GM12874 (cell line): ENCODE results near the gene ERMN.

Experiments used
- TF ChIP-seq, protein P1 (sequence below): IDR thresholded peaks from 2 replicates; pipeline ENCODE4 v1.5.1; 2011; ENCODE audit warnings: low read depth, mild to moderate bottlenecking, control low read depth, low read length, moderate library complexity; ENCODE audit not compliant: insufficient read depth

ERMN gene

DNA sequence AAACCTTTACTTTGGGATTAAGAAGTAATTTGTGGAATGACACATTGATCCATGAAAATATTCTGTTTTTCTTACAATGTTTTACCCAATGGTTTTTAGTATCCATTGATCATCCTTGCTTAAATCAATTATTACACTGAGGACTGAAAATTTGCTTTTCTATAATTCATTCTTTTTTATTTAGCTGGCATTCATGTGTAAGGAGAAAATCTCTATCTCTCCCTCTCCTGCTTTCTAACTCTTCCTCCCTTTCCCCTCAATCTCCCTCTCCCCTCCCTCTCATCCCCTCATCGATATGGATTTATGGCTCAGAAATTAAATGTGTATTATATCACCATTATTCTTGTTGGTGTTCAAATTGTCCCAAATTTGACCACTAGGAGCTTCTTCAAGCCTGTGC, 38.5 kb downstream of the ERMN start:
- TF ChIP-seq, protein P1, sequence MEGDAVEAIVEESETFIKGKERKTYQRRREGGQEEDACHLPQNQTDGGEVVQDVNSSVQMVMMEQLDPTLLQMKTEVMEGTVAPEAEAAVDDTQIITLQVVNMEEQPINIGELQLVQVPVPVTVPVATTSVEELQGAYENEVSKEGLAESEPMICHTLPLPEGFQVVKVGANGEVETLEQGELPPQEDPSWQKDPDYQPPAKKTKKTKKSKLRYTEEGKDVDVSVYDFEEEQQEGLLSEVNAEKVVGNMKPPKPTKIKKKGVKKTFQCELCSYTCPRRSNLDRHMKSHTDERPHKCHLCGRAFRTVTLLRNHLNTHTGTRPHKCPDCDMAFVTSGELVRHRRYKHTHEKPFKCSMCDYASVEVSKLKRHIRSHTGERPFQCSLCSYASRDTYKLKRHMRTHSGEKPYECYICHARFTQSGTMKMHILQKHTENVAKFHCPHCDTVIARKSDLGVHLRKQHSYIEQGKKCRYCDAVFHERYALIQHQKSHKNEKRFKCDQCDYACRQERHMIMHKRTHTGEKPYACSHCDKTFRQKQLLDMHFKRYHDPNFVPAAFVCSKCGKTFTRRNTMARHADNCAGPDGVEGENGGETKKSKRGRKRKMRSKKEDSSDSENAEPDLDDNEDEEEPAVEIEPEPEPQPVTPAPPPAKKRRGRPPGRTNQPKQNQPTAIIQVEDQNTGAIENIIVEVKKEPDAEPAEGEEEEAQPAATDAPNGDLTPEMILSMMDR, result no peak

DNA sequence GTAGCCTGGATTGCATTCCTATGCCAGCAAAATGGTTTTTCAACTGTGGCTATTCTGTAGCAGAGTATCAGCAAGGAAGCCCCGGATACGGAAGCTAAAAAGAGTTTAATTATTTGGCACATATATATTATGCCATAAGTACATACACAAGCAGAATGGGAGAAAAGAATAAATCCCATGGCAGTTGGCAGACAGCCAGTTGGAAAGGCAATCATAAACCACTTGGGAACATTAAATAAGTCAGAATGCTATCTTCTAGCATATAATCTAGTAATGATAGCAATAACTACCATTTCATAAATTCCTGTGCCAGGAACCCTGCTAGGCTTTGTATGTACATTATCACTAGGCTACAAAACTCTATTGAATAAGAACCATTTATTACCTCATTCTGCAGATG, 42.2 kb downstream of the ERMN start:
- TF ChIP-seq, protein P1, result no peak

- TF ChIP-seq, protein P1, result no peak
Observed at GRCh38 chr2:157281316-157281715, 44.3 kb downstream of the ERMN start.

- TF ChIP-seq, protein P1, result no peak
Observed at GRCh38 chr2:157271590-157272203, 53.9 kb downstream of the ERMN start.

GRCh38 chr2:157269922-157270321, 55.7 kb downstream of the ERMN start:
- TF ChIP-seq, protein P1, result no peak

DNA sequence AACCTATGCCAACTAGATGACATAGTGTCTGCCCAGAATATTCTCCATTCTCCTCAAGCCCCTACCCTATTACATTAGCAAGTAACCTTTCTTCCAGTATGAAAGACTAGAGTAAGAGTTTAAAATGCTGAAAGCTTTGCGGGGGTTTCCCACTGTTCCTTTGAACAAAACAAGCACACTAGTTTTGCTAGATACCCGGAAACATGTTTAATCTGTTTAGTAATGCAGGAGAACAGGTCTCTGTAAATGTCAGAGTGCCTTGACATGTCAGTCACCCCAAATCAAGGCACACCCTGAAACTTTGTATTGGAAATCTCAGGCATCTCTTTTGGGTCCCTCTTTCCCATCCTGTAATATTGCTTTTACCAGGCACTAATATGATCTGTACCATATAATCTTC, 56.6 kb downstream of the ERMN start:
- TF ChIP-seq, protein P1, result no peak
